Measurements from ENCODE around the gene LRRFIP1. TPM values are rescaled to one million over a fixed set of nuclear protein-coding genes. Genes with fewer than 3 reads are reported as not detected.

Gene LRRFIP1
- total and polyA plus RNA-seq, 8 donors = 18.4 to 55.0 (median 31.7) TPM

- ATAC-seq (no peak), FAIRE-seq (no peak), DNase-seq (no peak)
- Histone ChIP-seq H3K27ac (no peak overlapping the region), H3K27me3 (no peaks in the 10 kb centered on the region), H3K9me3 (no peaks in the 10 kb centered on the region), H3K4me1 (peaks cover 7 to 22% (median 16%) of the 10 kb centered on the region in 3 donors), H3K36me3 (no peaks in the 10 kb centered on the region), H3K4me3 (no peak overlapping the region)
- intact Hi-C loops (cut with DNase I) = no loop called here
- TF ChIP-seq CTCF (IDR thresholded peaks at IDR 0.05) = no peak
- 95 to 96% methylated on average over 5 of the region's 5 CpGs for WGBS, 2 donors
Measured at GRCh38 chr2:237706257-237706656, 78.9 kb downstream of the LRRFIP1 start.

GRCh38 chr2:237708065-237708398 lies 80.6 kb downstream of the LRRFIP1 start:
- no peak overlapping the region for H3K4me3 ChIP-seq
- TF ChIP-seq CTCF (IDR thresholded peaks at IDR 0.05) = no peak
- H3K36me3 ChIP-seq = peaks cover 0 to 2% (median 0%) of the 10 kb centered on the region in 3 donors
- intact Hi-C loops (cut with DNase I) = no loop called here
- peak in 1 of 6 donors; percentile 7 for DNase-seq
- ATAC-seq = peak in 1 of 4 donors; percentile 11
- no peaks in the 10 kb centered on the region for H3K9me3 ChIP-seq
- peaks cover 0 to 4% (median 1%) of the 10 kb centered on the region in 3 donors for H3K4me1 ChIP-seq
- FAIRE-seq = no peak
- WGBS, 2 donors = 95 to 97% methylated on average over 3 of the region's 3 CpGs
- no peak overlapping the region for H3K27ac ChIP-seq
- no peaks in the 10 kb centered on the region for H3K27me3 ChIP-seq

- H3K4me3 ChIP-seq = no peak overlapping the region
- no peaks in the 10 kb centered on the region for H3K4me1 ChIP-seq
- H3K9me3 ChIP-seq = no peaks in the 10 kb centered on the region
- no peak for TF ChIP-seq CTCF (IDR thresholded peaks at IDR 0.05)
- H3K27ac ChIP-seq = no peak overlapping the region
- ATAC-seq (peak in 1 of 4 donors; percentile 20), DNase-seq (peak in 1 of 6 donors; percentile 7), FAIRE-seq (no peak)
- H3K36me3 ChIP-seq = peaks cover 0 to 2% (median 0%) of the 10 kb centered on the region in 3 donors
- 88 to 89% methylated on average over 27 of the region's 27 CpGs for WGBS, 2 donors
- H3K27me3 ChIP-seq = no peaks in the 10 kb centered on the region
- intact Hi-C loops (cut with DNase I) = no loop called here
Measured at GRCh38 chr2:237708491-237708890, 81.1 kb downstream of the LRRFIP1 start.

- intact Hi-C loops (cut with DNase I) = no loop called here
- WGBS, 2 donors = 61 to 63% methylated on average over 6 of the region's 6 CpGs
- ATAC-seq (no peak), FAIRE-seq (no peak), DNase-seq (no peak)
- Histone ChIP-seq H3K27me3 (no peaks in the 10 kb centered on the region), H3K27ac (no peak overlapping the region), H3K4me3 (no peak overlapping the region), H3K4me1 (no peaks in the 10 kb centered on the region), H3K36me3 (peaks cover 0 to 2% (median 0%) of the 10 kb centered on the region in 3 donors), H3K9me3 (no peaks in the 10 kb centered on the region)
- no peak for TF ChIP-seq CTCF (IDR thresholded peaks at IDR 0.05)
Measured at GRCh38 chr2:237708961-237709360, 81.6 kb downstream of the LRRFIP1 start.

GRCh38 chr2:237711458-237712150 lies 84.2 kb downstream of the LRRFIP1 start:
- intact Hi-C loops (cut with DNase I) = no loop called here
- FAIRE-seq = no peak
- 94 to 96% methylated on average over 31 of the region's 31 CpGs for WGBS, 2 donors

More at GRCh38 chr2:237711458-237712150, 84.2 kb downstream of the LRRFIP1 start:
- ATAC-seq (no peak), DNase-seq (no peak)
- H3K4me1 ChIP-seq = peaks cover 0 to 17% (median 7%) of the 10 kb centered on the region in 3 donors
- no peak overlapping the region for H3K4me3 ChIP-seq
- peaks cover 0 to 2% (median 0%) of the 10 kb centered on the region in 3 donors for H3K36me3 ChIP-seq
- no peaks in the 10 kb centered on the region for H3K27me3 ChIP-seq
- no peak overlapping the region for H3K27ac ChIP-seq
- H3K9me3 ChIP-seq = no peaks in the 10 kb centered on the region
- TF ChIP-seq CTCF (IDR thresholded peaks at IDR 0.05) = no peak

Data from pancreas (tissue), 10 donors.